ENCODE data around the gene SCAMP4. TPM values are rescaled to one million over a fixed set of nuclear protein-coding genes. Genes with fewer than 3 reads are reported as not detected.
A peak's percentile ranks its signal among the peaks of the same experiment; 100 is the strongest.

Gene SCAMP4
- total RNA-seq, 4 donors from 2014 or later: 18.8 to 38.4 (median 26.7) TPM

DNA sequence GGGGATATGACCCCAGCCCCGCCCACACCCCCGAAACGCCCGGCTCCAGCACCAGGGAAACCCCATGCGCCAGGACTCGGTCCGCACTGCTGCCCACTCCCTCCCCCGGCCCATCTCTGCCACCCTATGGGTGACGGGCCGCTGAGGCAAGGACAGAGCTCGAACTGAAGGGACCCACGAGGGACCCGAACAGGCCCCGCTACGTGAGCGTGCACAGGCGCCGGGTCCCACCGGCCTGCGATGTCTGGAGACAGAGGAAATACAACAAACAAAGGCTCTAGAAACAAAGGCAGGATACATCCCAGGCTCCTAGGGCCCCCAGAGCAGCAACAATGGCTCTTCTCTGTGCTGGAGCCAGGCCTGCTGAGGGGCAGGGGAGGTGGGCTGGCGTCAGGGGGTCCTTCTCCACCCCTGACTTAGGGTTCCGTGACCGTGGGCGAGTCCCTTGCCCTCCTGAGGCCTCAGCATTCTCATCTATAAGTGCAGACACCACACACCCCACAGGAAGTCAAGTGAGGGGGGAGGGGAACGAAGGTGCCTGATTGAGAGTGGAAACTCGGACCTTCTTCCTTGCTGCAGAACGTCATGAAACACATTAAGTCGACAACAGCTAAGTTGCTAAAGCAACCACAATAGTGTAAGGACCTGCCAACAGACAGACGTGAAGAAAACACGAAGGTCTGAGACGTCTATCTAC lies 23.0 kb upstream of the SCAMP4 start:
- peaks cover 29 to 37% of the 10 kb centered on the region in 2 donors for H3K4me1 ChIP-seq
- ATAC-seq: no peak
- H3K4me3 ChIP-seq: peak overlapping the region; percentile 23 to 98 (median 28)

GRCh38 chr19:1882786-1883692 lies 22.2 kb upstream of the SCAMP4 start:
- Histone ChIP-seq H3K4me3 (peak overlapping the region; percentile 78 to 98 (median 90)), H3K27me3 (no peaks in the 10 kb centered on the region), H3K36me3 (no peaks in the 10 kb centered on the region), H3K27ac (peak overlapping the region; percentile 13 to 86 (median 84)), H3K9me3 (no peaks in the 10 kb centered on the region), H3K4me1 (peaks cover 29 to 37% of the 10 kb centered on the region in 2 donors)
- in situ Hi-C loops (cut with MboI; ENCODE audit: low sequenced_read_pairs in 4 of 4) (no loop called here), intact Hi-C loops (cut with DNase I; ENCODE audit: low total_unique reads) (no loop called here)
- DNase-seq (no peak), ATAC-seq (no peak)
- TF ChIP-seq POLR2A (IDR thresholded peaks at IDR 0.05) (no peak), CTCF (IDR thresholded peaks at IDR 0.05 in 4 of 5, conservative IDR thresholded peaks at IDR 0.05 in 1 of 5) (no peak)

More for the DNA sequence above, 23.0 kb upstream of the SCAMP4 start:
- Histone ChIP-seq H3K27ac (peak overlapping the region; percentile 13 to 86 (median 84)), H3K9me3 (no peaks in the 10 kb centered on the region), H3K27me3 (no peaks in the 10 kb centered on the region), H3K36me3 (no peaks in the 10 kb centered on the region)
- TF ChIP-seq POLR2A (IDR thresholded peaks at IDR 0.05) (no peak), CTCF (IDR thresholded peaks at IDR 0.05 in 4 of 5, conservative IDR thresholded peaks at IDR 0.05 in 1 of 5) (no peak)
- no peak for DNase-seq
- in situ Hi-C loops (cut with MboI; ENCODE audit: low sequenced_read_pairs in 4 of 4): no loop called here
- intact Hi-C loops (cut with DNase I; ENCODE audit: low total_unique reads): no loop called here

DNA sequence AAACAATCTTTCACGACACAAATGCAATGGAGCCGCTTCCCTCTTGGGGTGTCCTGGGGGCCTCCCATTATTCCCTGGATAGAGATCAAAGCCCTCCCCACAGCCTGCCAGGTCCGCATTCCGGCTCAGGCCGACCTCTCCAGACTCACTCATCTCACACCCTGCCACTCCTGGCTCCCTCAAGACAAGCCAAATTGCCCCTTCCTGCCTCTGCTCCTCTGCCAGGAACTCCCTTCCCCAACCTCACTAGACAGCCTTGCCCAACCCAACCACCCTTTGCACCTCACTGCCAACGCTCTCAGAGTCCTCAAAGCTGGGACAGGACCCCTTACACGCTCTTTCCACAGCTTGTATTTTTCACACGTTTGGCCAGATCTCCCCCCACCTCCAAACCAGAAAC lies 21.4 kb upstream of the SCAMP4 start:
- in situ Hi-C loops (cut with MboI; ENCODE audit: low sequenced_read_pairs in 4 of 4) (no loop called here), intact Hi-C loops (cut with DNase I; ENCODE audit: low total_unique reads) (no loop called here)
- TF ChIP-seq POLR2A (IDR thresholded peaks at IDR 0.05): no peak
- no peak for TF ChIP-seq CTCF (IDR thresholded peaks at IDR 0.05 in 4 of 5, conservative IDR thresholded peaks at IDR 0.05 in 1 of 5)
- Histone ChIP-seq H3K27me3 (no peaks in the 10 kb centered on the region), H3K4me1 (peaks cover 29 to 37% of the 10 kb centered on the region in 2 donors), H3K36me3 (no peaks in the 10 kb centered on the region), H3K27ac (peak overlapping the region; percentile 13 to 86 (median 84)), H3K4me3 (peak overlapping the region; percentile 78 to 98 (median 90)), H3K9me3 (no peaks in the 10 kb centered on the region)
- no peak for DNase-seq
- no peak for ATAC-seq

DNA sequence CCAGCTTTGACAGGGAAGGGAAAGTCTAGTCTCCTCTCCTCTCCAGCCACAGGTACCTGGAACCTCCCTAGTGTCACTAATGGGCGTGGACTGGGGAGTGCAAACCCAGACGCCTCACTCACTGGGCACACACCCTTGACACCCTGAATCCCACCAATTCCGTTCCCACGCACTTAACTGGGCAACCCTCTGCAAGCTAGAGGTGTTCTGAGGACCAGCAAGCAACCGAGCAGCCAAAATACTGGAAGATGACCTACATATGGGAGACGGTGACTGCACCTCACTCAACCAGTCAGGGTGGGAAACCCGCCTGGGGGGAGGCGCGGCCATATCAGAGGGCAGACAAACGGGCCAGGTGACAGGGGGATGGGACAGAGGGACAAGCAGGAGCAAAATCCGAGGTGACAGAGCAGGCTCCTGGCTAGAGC lies 20.9 kb upstream of the SCAMP4 start:
- H3K9me3 ChIP-seq: no peaks in the 10 kb centered on the region
- H3K4me3 ChIP-seq: peak overlapping the region; percentile 78 to 98 (median 90)
- H3K27ac ChIP-seq: peak overlapping the region; percentile 74 to 86 (median 84)
- no peaks in the 10 kb centered on the region for H3K27me3 ChIP-seq
- no peak for DNase-seq
- TF ChIP-seq CTCF (IDR thresholded peaks at IDR 0.05 in 4 of 5, conservative IDR thresholded peaks at IDR 0.05 in 1 of 5) (no peak), POLR2A (IDR thresholded peaks at IDR 0.05) (no peak)
- H3K4me1 ChIP-seq: peaks cover 29 to 37% of the 10 kb centered on the region in 2 donors
- in situ Hi-C loops (cut with MboI; ENCODE audit: low sequenced_read_pairs in 4 of 4): no loop called here
- intact Hi-C loops (cut with DNase I; ENCODE audit: low total_unique reads): no loop called here
- ATAC-seq: no peak
- H3K36me3 ChIP-seq: no peaks in the 10 kb centered on the region

All from gastrocnemius medialis (tissue), 4 donors.